H9 (cell line): ENCODE results near the gene RNF224. TPM values are rescaled to one million over a fixed set of nuclear protein-coding genes. Genes with fewer than 3 reads are reported as not detected.

Source experiments
- DNase-seq: peaks from one replicate; pipeline ENCODE4 v3.0.0-alpha.2; 2017
- H2AFZ ChIP-seq: one replicate; pipeline ENCODE4 v1.6.1; 2013; ENCODE audit warnings: mild to moderate bottlenecking, low read length, control low read depth, moderate library complexity
- H2AK5ac ChIP-seq: 2 replicates; pipeline ENCODE4 v1.6.1; 2013; ENCODE audit warnings: low read length, control low read depth, mixed read lengths; ENCODE audit not compliant: insufficient read length
- H2BK120ac ChIP-seq: one replicate; pipeline ENCODE4 v1.6.1; 2013; ENCODE audit warnings: low read depth, mild to moderate bottlenecking, low read length, control low read depth, inconsistent platforms; ENCODE audit not compliant: poor library complexity, severe bottlenecking
- H2BK12ac ChIP-seq: 2 replicates; pipeline ENCODE4 v1.6.1; 2013; ENCODE audit warnings: low read length, control low read depth, mixed read lengths, low read depth; ENCODE audit not compliant: insufficient read length
- H2BK15ac ChIP-seq: 2 replicates; pipeline ENCODE4 v1.6.1; 2013; ENCODE audit warnings: low read depth, low read length, control low read depth
- H2BK20ac ChIP-seq: one replicate; pipeline ENCODE4 v1.6.1; 2013; ENCODE audit warnings: low read depth, mild to moderate bottlenecking, low read length, control low read depth, inconsistent platforms; ENCODE audit not compliant: poor library complexity, severe bottlenecking
- H2BK5ac ChIP-seq: 2 replicates; pipeline ENCODE4 v1.6.1; 2013; ENCODE audit warnings: low read length, control low read depth, mixed read lengths; ENCODE audit not compliant: insufficient read length
- H3K14ac ChIP-seq: 2 replicates; pipeline ENCODE4 v1.6.1; 2013; ENCODE audit warnings: low read length, control low read depth; ENCODE audit not compliant: insufficient read depth
- H3K18ac ChIP-seq: 2 replicates; pipeline ENCODE4 v1.6.1; 2013; ENCODE audit warnings: low read depth, mild to moderate bottlenecking, mixed read lengths, low read length, control low read depth; ENCODE audit not compliant: insufficient read length
- H3K23ac ChIP-seq: 2 replicates; pipeline ENCODE4 v1.6.1; 2013; ENCODE audit warnings: low read length, control low read depth, mixed read lengths, low read depth; ENCODE audit not compliant: insufficient read length
- H3K23me2 ChIP-seq: 2 replicates; pipeline ENCODE4 v1.6.1; 2013; ENCODE audit warnings: low read depth, mild to moderate bottlenecking, mixed read lengths, low read length, control low read depth; ENCODE audit not compliant: insufficient read length, poor library complexity, severe bottlenecking
- H3K27ac ChIP-seq: 2 replicates; pipeline ENCODE4 v1.5.1; 2013; ENCODE audit warnings: low read length, control low read depth, mixed read lengths, low read depth; ENCODE audit not compliant: insufficient read length
- H3K27me3 ChIP-seq: 2 replicates; pipeline ENCODE4 v1.6.1; 2013; ENCODE audit warnings: low read length, control low read depth, inconsistent platforms; ENCODE audit not compliant: insufficient read depth
- H3K4ac ChIP-seq: 2 replicates; pipeline ENCODE4 v1.6.1; 2013; ENCODE audit warnings: low read depth, mild to moderate bottlenecking, control low read depth, inconsistent platforms, low read length, moderate library complexity
- H3K4me1 ChIP-seq: 2 replicates; pipeline ENCODE4 v1.6.1; 2013; ENCODE audit warnings: low read length, control low read depth, inconsistent platforms; ENCODE audit not compliant: insufficient read depth
- H3K4me2 ChIP-seq: 2 replicates; pipeline ENCODE4 v1.6.1; 2013; ENCODE audit warnings: low read length, control low read depth, mixed read lengths; ENCODE audit not compliant: insufficient read length, insufficient read depth
- H3K56ac ChIP-seq: 2 replicates; pipeline ENCODE4 v1.6.1; 2013; ENCODE audit warnings: low read depth, mild to moderate bottlenecking, mixed read lengths, low read length, control low read depth; ENCODE audit not compliant: insufficient read length
- H3K79me1 ChIP-seq: 2 replicates; pipeline ENCODE4 v1.6.1; 2013; ENCODE audit warnings: low read depth, mild to moderate bottlenecking, moderate library complexity, low read length, control low read depth, inconsistent platforms; ENCODE audit not compliant: insufficient read depth, poor library complexity, severe bottlenecking
- H3K79me2 ChIP-seq: 2 replicates; pipeline ENCODE4 v1.6.1; 2013; ENCODE audit warnings: low read length, control low read depth, inconsistent platforms; ENCODE audit not compliant: insufficient read depth
- H3K9ac ChIP-seq: 2 replicates; pipeline ENCODE4 v1.6.1; 2013; ENCODE audit warnings: low read length, control low read depth, mixed read lengths; ENCODE audit not compliant: insufficient read length; ENCODE audit errors: extremely low read depth
- H3K9me3 ChIP-seq: one replicate; pipeline ENCODE4 v1.6.1; 2013; ENCODE audit warnings: low read depth, low read length, inconsistent platforms; ENCODE audit not compliant: control insufficient read depth
- H3T11ph ChIP-seq: one replicate; pipeline ENCODE4 v1.6.1; 2013; ENCODE audit warnings: mild to moderate bottlenecking, low read length, control low read depth, inconsistent platforms
- H4K20me1 ChIP-seq: one replicate; pipeline ENCODE4 v1.6.1; 2013; ENCODE audit not compliant: control insufficient read depth, insufficient read length, insufficient read depth
- H4K5ac ChIP-seq: 2 replicates; pipeline ENCODE4 v1.6.1; 2013; ENCODE audit warnings: low read depth, mild to moderate bottlenecking, mixed read lengths, low read length, control low read depth; ENCODE audit not compliant: insufficient read length
- H4K8ac ChIP-seq: replicated peaks from 2 replicates; pipeline ENCODE4 v1.6.1; 2013; ENCODE audit warnings: low read length, control low read depth, mixed read lengths, low read depth; ENCODE audit not compliant: insufficient read length
- H4K91ac ChIP-seq: 2 replicates; pipeline ENCODE4 v1.6.1; 2013; ENCODE audit warnings: low read depth, mild to moderate bottlenecking, moderate library complexity, mixed read lengths, low read length, control low read depth; ENCODE audit not compliant: insufficient read length
- H3K27ac Mint-ChIP-seq, 3 experiments: 2 replicates in 2 of 3; 3 replicates in 1 of 3; pipeline ENCODE4 v1.8.0; 2020 to 2021; ENCODE audit warnings: mixed read lengths in 3 of 3, mild to moderate bottlenecking in 1 of 3, moderate library complexity in 1 of 3
- H3K27me3 Mint-ChIP-seq: 2 replicates; pipeline ENCODE4 v1.8.0; 2021; ENCODE audit warnings: low read depth, mild to moderate bottlenecking, moderate library complexity, mixed read lengths
- H3K36me3 Mint-ChIP-seq, 3 experiments: 2 replicates in 2 of 3; 3 replicates in 1 of 3; pipeline ENCODE4 v1.8.0; 2020 to 2021; ENCODE audit warnings: low read depth in 3 of 3, mixed read lengths in 3 of 3; ENCODE audit not compliant: insufficient read depth in 1 of 3
- H3K4me1 Mint-ChIP-seq, 2 experiments: 2 replicates each; pipeline ENCODE4 v1.8.0; 2020; ENCODE audit warnings: mixed read lengths in 2 of 2
- H3K4me3 Mint-ChIP-seq, 2 experiments: 2 replicates in 1 of 2; 3 replicates in 1 of 2; pipeline ENCODE4 v1.8.0; 2020 to 2021; ENCODE audit warnings: mild to moderate bottlenecking in 2 of 2, mixed read lengths in 2 of 2, moderate library complexity in 1 of 2
- H3K9me3 Mint-ChIP-seq, 2 experiments: 2 replicates in 1 of 2; 3 replicates in 1 of 2; pipeline ENCODE4 v1.8.0; 2020; ENCODE audit warnings: mild to moderate bottlenecking in 2 of 2, mixed read lengths in 2 of 2, moderate library complexity in 1 of 2
- CTCF ChIP-seq: fragments of 200-600 bp; sonication (generic); conservative IDR thresholded peaks from 3 replicates; pipeline ENCODE4 v1.8.0; 2021; ENCODE audit warnings: antibody characterized with exemption, mild to moderate bottlenecking
- WGBS: extraction: QIAGEN DNeasy Blood & Tissue Kit; methylation state at CpG from one replicate; pipeline ENCODE4 v1.1.7; 2013; ENCODE audit warnings: missing lambda C conversion rate, low lambda C conversion rate, mixed read lengths; ENCODE audit not compliant: insufficient read length; ENCODE audit errors: extremely low coverage; 5-methylcytosine and 5-hydroxymethylcytosine counted together
- total RNA-seq: library from RNA; stranded (reverse); gene quantifications from 2 replicates; pipeline ENCODE4 v1.2.1, GENCODE V29; 2021

Gene RNF224
- total RNA-seq, 1 experiment from 2014 or later: 0.15 TPM

GRCh38 chr9:137192448-137192780, 34.9 kb upstream of the RNF224 start:
- no peak overlapping the region for H4K91ac ChIP-seq
- Mint-ChIP-seq H3K4me1 (peaks cover 16 to 21% of the 10 kb centered on the region in 2 experiments), H3K4me3 (no peak overlapping the region; a peak in 1 of 5 replicates), H3K27ac (no peak overlapping the region), H3K9me3 (no peaks in the 10 kb centered on the region), H3K36me3 (peaks cover 7 to 18% (median 14%) of the 10 kb centered on the region in 3 experiments; a peak in 5 of 7 replicates), H3K27me3 (no peaks in the 10 kb centered on the region)
- H3K23ac ChIP-seq: no peak overlapping the region
- H2BK120ac ChIP-seq: no peak overlapping the region
- no peak overlapping the region for H3K4me2 ChIP-seq
- no peak overlapping the region for H3K27ac ChIP-seq
- H2BK15ac ChIP-seq: no peak overlapping the region
- no peak for TF ChIP-seq CTCF
- H3K27me3 ChIP-seq: no peaks in the 10 kb centered on the region
- no peak overlapping the region for H2AFZ ChIP-seq
- no peak overlapping the region for H2AK5ac ChIP-seq
- H2BK12ac ChIP-seq: no peak overlapping the region
- H4K20me1 ChIP-seq: no peaks in the 10 kb centered on the region
- no peak overlapping the region for H4K5ac ChIP-seq
- no peak overlapping the region for H4K8ac ChIP-seq
- H3K79me2 ChIP-seq: peaks cover 5% of the 10 kb centered on the region; the same call in 1 of the 2 replicates
- no peak overlapping the region for H3K4ac ChIP-seq
- no peak overlapping the region; the same call in 1 of the 2 replicates for H3K14ac ChIP-seq
- H2BK5ac ChIP-seq: no peak overlapping the region
- no peak overlapping the region for H2BK20ac ChIP-seq
- no peak for DNase-seq
- peaks cover 13% of the 10 kb centered on the region for H3K23me2 ChIP-seq
- H3K4me1 ChIP-seq: peaks cover 5% of the 10 kb centered on the region; the same call in 1 of the 2 replicates
- peaks cover 5% of the 10 kb centered on the region for H3K79me1 ChIP-seq
- no peak overlapping the region for H3K56ac ChIP-seq
- no CpG with 5 or more reads among the region's 10 CpGs for WGBS
- no peak overlapping the region for H3T11ph ChIP-seq
- H3K18ac ChIP-seq: no peak overlapping the region
- no peaks in the 10 kb centered on the region for H3K9me3 ChIP-seq
- no peak overlapping the region for H3K9ac ChIP-seq
